SK-N-SH (cell line): Measurements from ENCODE around the gene OGFOD1. TPM values are rescaled to one million over a fixed set of nuclear protein-coding genes. Genes with fewer than 3 reads are reported as not detected.

Experiments
- CTCF ChIA-PET: fragments of 300-600, 350-600 bp; formaldehyde crosslinking; extraction: SDS; loops from one replicate; lab custom pipeline; 2021; lab: Yijun Ruan, JAX
- POLR2A ChIA-PET: fragments of 350-600 bp; sonication (Branson Sonifier 250); formaldehyde crosslinking; extraction: SDS; loops from one replicate; lab custom pipeline; 2020; ENCODE audit warnings: antibody characterized with exemption, inconsistent platforms; lab: Yijun Ruan, JAX
- DNase-seq: peaks from one replicate; pipeline ENCODE4 v3.0.0; 2012
- H2AFZ ChIP-seq: fragments of 200-600 bp; sonication (generic); 2 replicates; pipeline ENCODE4 v1.8.1; 2016; ENCODE audit warnings: antibody characterized with exemption, mild to moderate bottlenecking, low read depth
- H3F3A ChIP-seq: fragments of 200-600 bp; sonication (generic); replicated peaks from 2 replicates; pipeline ENCODE3; 2016; ENCODE audit warnings: antibody characterized with exemption, mild to moderate bottlenecking; ENCODE audit not compliant: insufficient read depth
- H3K27ac ChIP-seq, 2 experiments: fragments of 200-500 bp in 1 of 2; fragments of 200-600 bp in 1 of 2; sonication (Bioruptor generic) in 1 of 2; sonication (generic), shearing (Covaris generic) in 1 of 2; 2 replicates each; pipeline versions ENCODE4 v1.5.1 to v1.6.1; 2014 to 2016; ENCODE audit warnings: low read depth in 2 of 2, inconsistent platforms in 1 of 2, low read length in 1 of 2, mild to moderate bottlenecking in 1 of 2, mixed read lengths in 1 of 2
- H3K27me3 ChIP-seq: fragments of 200-600 bp; sonication (generic), shearing (Covaris generic); 2 replicates; pipeline ENCODE4 v1.6.1; 2016; ENCODE audit warnings: mixed run types; ENCODE audit not compliant: insufficient read depth
- H3K36me3 ChIP-seq, 2 experiments: fragments of 200-500 bp in 1 of 2; fragments of 200-600 bp in 1 of 2; sonication (Bioruptor generic) in 1 of 2; sonication (generic) in 1 of 2; replicated peaks in 1 of 2; 2 replicates each; pipeline versions ENCODE3 to v1.5.1; 2014 to 2016; ENCODE audit warnings: low read length in 1 of 2, mild to moderate bottlenecking in 1 of 2; ENCODE audit not compliant: insufficient read depth in 2 of 2, control insufficient read depth in 1 of 2
- H3K4me1 ChIP-seq, 2 experiments: fragments of 200-500 bp in 1 of 2; fragments of 200-600 bp in 1 of 2; sonication (Bioruptor generic) in 1 of 2; sonication (generic), shearing (Covaris generic) in 1 of 2; 2 replicates each; pipeline versions ENCODE4 v1.5.1 to v1.6.1; 2014 to 2016; ENCODE audit warnings: low read depth in 1 of 2, low read length in 1 of 2, mixed run types in 1 of 2; ENCODE audit not compliant: insufficient read depth in 2 of 2, control insufficient read depth in 1 of 2
- H3K4me2 ChIP-seq: fragments of 200-600 bp; sonication (generic), shearing (Covaris generic); 2 replicates; pipeline ENCODE4 v1.6.1; 2017; ENCODE audit warnings: mixed run types
- H3K4me3 ChIP-seq, 2 experiments: fragments of 200-500 bp in 1 of 2; fragments of 200-600 bp in 1 of 2; sonication (Bioruptor generic) in 1 of 2; sonication (generic), shearing (Covaris generic) in 1 of 2; 2 replicates each; pipeline versions ENCODE4 v1.5.1 to v1.8.1; 2014 to 2016; ENCODE audit warnings: low read depth in 2 of 2, inconsistent platforms in 1 of 2, low read length in 1 of 2, mild to moderate bottlenecking in 1 of 2, mixed read lengths in 1 of 2, moderate library complexity in 1 of 2
- H3K79me2 ChIP-seq: fragments of 200-600 bp; sonication (generic); 2 replicates; pipeline ENCODE4 v1.8.1; 2017; ENCODE audit warnings: mild to moderate bottlenecking; ENCODE audit not compliant: insufficient read depth
- H3K9ac ChIP-seq: fragments of 200-600 bp; sonication (generic); 2 replicates; pipeline ENCODE4 v1.6.1; 2017; ENCODE audit warnings: mixed run types
- H3K9me2 ChIP-seq: fragments of 200-600 bp; sonication (generic); 2 replicates; pipeline ENCODE4 v1.6.1; 2017; ENCODE audit warnings: mixed run types
- H3K9me3 ChIP-seq: fragments of 200-600 bp; sonication (generic); 2 replicates; pipeline ENCODE4 v1.6.1; 2017; ENCODE audit warnings: mixed run types, mild to moderate bottlenecking, moderate library complexity
- H4K20me1 ChIP-seq: fragments of 200-600 bp; sonication (generic); 2 replicates; pipeline ENCODE4 v1.6.1; 2017; ENCODE audit warnings: mild to moderate bottlenecking, mixed run types; ENCODE audit not compliant: insufficient read depth
- CHD2 ChIP-seq: fragments of 150-350 bp; IDR thresholded peaks from 2 replicates; pipeline ENCODE4 v1.6.1; 2018; ENCODE audit warnings: low read length; ENCODE audit not compliant: partially characterized antibody
- ELF1 ChIP-seq: IDR thresholded peaks from 2 replicates; pipeline ENCODE4 v1.4.0; 2012
- EP300 ChIP-seq, 2 experiments: IDR thresholded peaks; 2 replicates each; pipeline versions ENCODE4 v1.4.0 to v1.6.1; 2012; ENCODE audit warnings: borderline replicate concordance in 1 of 2, low read depth in 1 of 2, low read length in 1 of 2
- EZH2phosphoT487 ChIP-seq: fragments of 200-600 bp; sonication (generic); IDR thresholded peaks from 2 replicates; pipeline ENCODE4 v1.6.1; 2017; ENCODE audit warnings: low read depth, mixed run types, mild to moderate bottlenecking, antibody characterized with exemption, moderate library complexity, borderline replicate concordance
- FOXM1 ChIP-seq: IDR thresholded peaks from 2 replicates; pipeline ENCODE4 v1.4.0; 2012; ENCODE audit warnings: low read depth, mild to moderate bottlenecking
- MAX ChIP-seq: IDR thresholded peaks from 2 replicates; pipeline ENCODE4 v1.4.0; 2012; ENCODE audit warnings: low read depth
- NFIC ChIP-seq: IDR thresholded peaks from 2 replicates; pipeline ENCODE4 v1.4.0; 2012; ENCODE audit warnings: borderline replicate concordance
- NRF1 ChIP-seq: IDR thresholded peaks from 2 replicates; pipeline ENCODE4 v1.6.1; 2012; ENCODE audit warnings: low read depth, mild to moderate bottlenecking, low read length
- PBX3 ChIP-seq: IDR thresholded peaks from 2 replicates; pipeline ENCODE4; 2012
- POLR2AphosphoS5 ChIP-seq: IDR thresholded peaks from 2 replicates; pipeline ENCODE4 v1.6.1; 2012; ENCODE audit warnings: low read depth, low read length
- RCOR1 ChIP-seq: fragments of 150-350 bp; IDR thresholded peaks from 2 replicates; pipeline ENCODE4 v1.6.1; 2017; ENCODE audit warnings: antibody characterized with exemption, low read length
- RFX5 ChIP-seq: IDR thresholded peaks from 2 replicates; pipeline ENCODE4 v1.6.1; 2012; ENCODE audit warnings: mild to moderate bottlenecking, improper control_type of control experiment, low read length
- SMC3 ChIP-seq: IDR thresholded peaks from 2 replicates; pipeline ENCODE4 v1.6.1; 2012; ENCODE audit warnings: low read depth, low read length, improper control_type of control experiment
- TCF12 ChIP-seq: IDR thresholded peaks from 2 replicates; pipeline ENCODE4 v1.4.0; 2012
- TEAD4 ChIP-seq: IDR thresholded peaks from 2 replicates; pipeline ENCODE4 v1.4.0; 2012; ENCODE audit warnings: mild to moderate bottlenecking, borderline replicate concordance; ENCODE audit not compliant: insufficient read depth
- USF1 ChIP-seq: IDR thresholded peaks from 2 replicates; pipeline ENCODE4 v1.4.0; 2012; ENCODE audit warnings: low read depth, borderline replicate concordance
- YY1 ChIP-seq: IDR thresholded peaks from 2 replicates; pipeline ENCODE4 v1.4.0; 2012; ENCODE audit warnings: low read depth, mild to moderate bottlenecking
- WGBS: methylation state at CpG from one replicate; pipeline ENCODE4 v1.1.6; 2017; ENCODE audit warnings: low lambda C conversion rate; 5-methylcytosine and 5-hydroxymethylcytosine counted together
- polyA plus RNA-seq, 3 experiments: library from polyadenylated mRNA; depleted of rRNA; stranded (reverse); fragments of >200 nt; gene quantifications; 2 replicates each; pipeline ENCODE4 v1.2.3, GENCODE V29; 2012

The OGFOD1 gene
- polyA plus RNA-seq, 1 of the 3 experiments (the other 2 are of a cell fraction) = 35.6 TPM

GRCh38 chr16:56405977-56406672 lies 45.2 kb upstream of the OGFOD1 start:
- DNase-seq = no peak
- Histone ChIP-seq H3K79me2 (peaks cover 12% of the 10 kb centered on the region), H3K27ac (no peak overlapping the region), H3K36me3 (peaks cover 64 to 76% of the 10 kb centered on the region in 2 experiments), H3K27me3 (no peaks in the 10 kb centered on the region), H3K4me1 (no peaks in the 10 kb centered on the region), H3K4me2 (no peak overlapping the region), H3K9ac (no peak overlapping the region), H3K9me2 (no peaks in the 10 kb centered on the region), H3F3A (peaks cover 3% of the 10 kb centered on the region), H4K20me1 (no peaks in the 10 kb centered on the region), H3K9me3 (no peaks in the 10 kb centered on the region), H2AFZ (no peak overlapping the region), H3K4me3 (no peak overlapping the region)
- 76% methylated on average over 4 of the region's 4 CpGs for WGBS
- ChIA-PET POLR2A (no interaction called here), CTCF (no interaction called here)
- TF ChIP-seq NRF1 = no peak
- TF ChIP-seq NFIC = no peak
- no peak for TF ChIP-seq ELF1
- no peak for TF ChIP-seq PBX3
- no peak for TF ChIP-seq CHD2

- ChIA-PET CTCF (interaction anchor here (0.6 kb wide), 1 partner anchor 307 kb away, joined by 3 read pairs; no protein-coding TSS in a partner anchor), POLR2A (no interaction called here)
- H3K27ac ChIP-seq = no peak overlapping the region
Measured at GRCh38 chr16:56408379-56409098, 42.8 kb upstream of the OGFOD1 start.

More at GRCh38 chr16:56408379-56409098, 42.8 kb upstream of the OGFOD1 start:
- H3F3A ChIP-seq = peaks cover 3% of the 10 kb centered on the region
- H3K36me3 ChIP-seq = peaks cover 44 to 71% of the 10 kb centered on the region in 2 experiments
- H3K27me3 ChIP-seq = no peaks in the 10 kb centered on the region
- H3K79me2 ChIP-seq = peaks cover 32% of the 10 kb centered on the region; the same call in 1 of the 2 replicates
- no peak overlapping the region for H3K4me2 ChIP-seq
- no peak for TF ChIP-seq SMC3
- TF ChIP-seq YY1 = no peak
- TF ChIP-seq POLR2AphosphoS5 = no peak
- no peak for TF ChIP-seq CHD2
- no peak for TF ChIP-seq RCOR1
- no peak for TF ChIP-seq MAX
- TF ChIP-seq FOXM1 = no peak
- TF ChIP-seq RFX5 = no peak
- no peak for TF ChIP-seq TCF12
- TF ChIP-seq TEAD4 = no peak
- no peak for TF ChIP-seq EP300 (IDR thresholded peaks at IDR 0.05; ENCODE audit: borderline replicate concordance in 1 of 2, low read depth in 1 of 2, low read length in 1 of 2)
- no peak for TF ChIP-seq USF1
- no peak for TF ChIP-seq EZH2phosphoT487
- no peak overlapping the region for H2AFZ ChIP-seq
- 69% methylated on average over 7 of the region's 7 CpGs for WGBS
- DNase-seq = no peak
- no peak overlapping the region for H3K9ac ChIP-seq
- H4K20me1 ChIP-seq = no peaks in the 10 kb centered on the region
- H3K4me3 ChIP-seq = no peak overlapping the region
- H3K9me3 ChIP-seq = no peaks in the 10 kb centered on the region
- no peaks in the 10 kb centered on the region for H3K9me2 ChIP-seq
- H3K4me1 ChIP-seq = no peaks in the 10 kb centered on the region
